ENCODE measurements around the gene MRPL17. TPM values are rescaled to one million over a fixed set of nuclear protein-coding genes. Genes with fewer than 3 reads are reported as not detected.

Gene MRPL17
- total RNA-seq, 1 donor: 29.7 TPM

GRCh38 chr11:6667733-6668374 lies 15.3 kb downstream of the MRPL17 start:
- H2AFZ ChIP-seq (ENCODE audit: low read length): no peak overlapping the region
- peak; percentile 62 for TF ChIP-seq CTCF (IDR thresholded peaks at IDR 0.05; ENCODE audit: extremely low read depth, low read depth, low read length)

DNA sequence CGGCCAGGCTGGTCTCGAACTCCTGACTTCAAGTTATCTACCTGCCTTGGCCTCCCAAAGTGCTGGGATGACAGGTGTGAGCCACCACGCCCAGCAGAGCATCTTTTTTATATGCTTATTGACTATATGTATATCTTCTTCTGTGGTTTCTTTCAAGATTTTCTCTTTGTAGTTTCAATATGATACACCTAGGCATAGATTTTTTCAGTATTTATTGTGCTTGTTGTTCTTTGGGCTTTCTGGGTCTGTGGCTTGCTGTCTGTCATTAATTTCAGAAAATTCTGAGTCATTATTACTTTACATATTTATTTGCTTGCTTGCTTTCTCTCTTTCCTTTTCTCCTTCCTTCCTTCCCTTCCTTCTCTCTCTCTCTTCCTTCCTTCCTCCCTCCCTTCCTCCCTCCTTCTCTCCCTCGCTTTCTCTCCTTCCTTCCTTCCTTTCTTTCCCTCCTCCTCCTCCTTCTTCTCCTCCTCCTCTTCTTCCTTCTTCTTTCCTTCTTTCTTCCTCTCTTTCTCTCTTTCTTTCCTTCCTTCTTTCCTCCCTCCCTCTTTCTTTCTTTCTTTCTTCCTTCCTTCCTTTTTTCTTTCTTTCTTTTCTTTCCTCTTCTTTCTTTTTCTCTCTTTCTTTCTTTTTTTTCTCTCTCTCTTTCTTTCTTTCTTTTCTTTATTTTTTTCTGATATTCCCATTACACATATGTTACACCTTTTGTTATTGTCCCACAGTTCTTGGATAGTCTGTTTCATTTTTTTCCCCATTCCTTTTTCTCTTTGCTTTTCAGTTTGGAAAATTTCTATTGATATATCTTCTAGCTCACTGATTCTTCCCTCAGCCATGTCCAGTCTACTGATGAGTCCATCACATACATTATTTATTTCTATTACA lies 16.6 kb downstream of the MRPL17 start:
- Histone ChIP-seq H3K79me2 (ENCODE audit: insufficient read depth, low read length) (no peaks in the 10 kb centered on the region), H3K36me3 (ENCODE audit: insufficient read depth, low read length) (no peaks in the 10 kb centered on the region), H2AFZ (ENCODE audit: low read length) (no peak overlapping the region), H3K4me2 (ENCODE audit: insufficient read depth, low read length) (no peak overlapping the region), H3K9me3 (ENCODE audit: low read depth, low read length) (no peaks in the 10 kb centered on the region), H3K27me3 (ENCODE audit: insufficient read depth, low read length) (no peaks in the 10 kb centered on the region), H3K4me3 (ENCODE audit: insufficient read depth, low read length) (no peak overlapping the region), H3K27ac (ENCODE audit: low read depth, low read length) (no peak overlapping the region), H3K4me1 (ENCODE audit: insufficient read depth, low read length) (no peaks in the 10 kb centered on the region), H4K20me1 (ENCODE audit: insufficient read depth, low read length) (no peaks in the 10 kb centered on the region)
- no peak for TF ChIP-seq CTCF (IDR thresholded peaks at IDR 0.05; ENCODE audit: extremely low read depth, low read depth, low read length)
- no peak for DNase-seq (ENCODE audit: insufficient read length, low spot score, missing footprints)

More at GRCh38 chr11:6667733-6668374, 15.3 kb downstream of the MRPL17 start:
- Histone ChIP-seq H3K9me3 (ENCODE audit: low read depth, low read length) (no peaks in the 10 kb centered on the region), H3K27ac (ENCODE audit: low read depth, low read length) (no peak overlapping the region), H3K27me3 (ENCODE audit: insufficient read depth, low read length) (no peaks in the 10 kb centered on the region), H3K4me1 (ENCODE audit: insufficient read depth, low read length) (no peaks in the 10 kb centered on the region), H3K4me2 (ENCODE audit: insufficient read depth, low read length) (no peak overlapping the region), H3K4me3 (ENCODE audit: insufficient read depth, low read length) (no peak overlapping the region), H4K20me1 (ENCODE audit: insufficient read depth, low read length) (no peaks in the 10 kb centered on the region), H3K79me2 (ENCODE audit: insufficient read depth, low read length) (no peaks in the 10 kb centered on the region), H3K36me3 (ENCODE audit: insufficient read depth, low read length) (no peaks in the 10 kb centered on the region)
- no peak for DNase-seq (ENCODE audit: insufficient read length, low spot score, missing footprints)

GRCh38 chr11:6664551-6664950 lies 18.6 kb downstream of the MRPL17 start:
- H2AFZ ChIP-seq (ENCODE audit: low read length): no peak overlapping the region
- no peaks in the 10 kb centered on the region for H3K4me1 ChIP-seq (ENCODE audit: insufficient read depth, low read length)
- H3K36me3 ChIP-seq (ENCODE audit: insufficient read depth, low read length): no peaks in the 10 kb centered on the region
- no peak overlapping the region for H3K27ac ChIP-seq (ENCODE audit: low read depth, low read length)
- no peak overlapping the region for H3K4me3 ChIP-seq (ENCODE audit: insufficient read depth, low read length)
- TF ChIP-seq CTCF (IDR thresholded peaks at IDR 0.05; ENCODE audit: extremely low read depth, low read depth, low read length): no peak
- H3K79me2 ChIP-seq (ENCODE audit: insufficient read depth, low read length): no peaks in the 10 kb centered on the region
- no peaks in the 10 kb centered on the region for H4K20me1 ChIP-seq (ENCODE audit: insufficient read depth, low read length)
- no peak overlapping the region for H3K4me2 ChIP-seq (ENCODE audit: insufficient read depth, low read length)
- no peak for DNase-seq (ENCODE audit: insufficient read length, low spot score, missing footprints)
- peaks cover 5% of the 10 kb centered on the region for H3K27me3 ChIP-seq (ENCODE audit: insufficient read depth, low read length)
- no peaks in the 10 kb centered on the region for H3K9me3 ChIP-seq (ENCODE audit: low read depth, low read length)
